ENCODE measurements around the gene SULT1C3. TPM values are rescaled to one million over a fixed set of nuclear protein-coding genes. Genes with fewer than 3 reads are reported as not detected.

Gene SULT1C3
- polyA plus RNA-seq, 2 of the 4 experiments (the other 2 are of a cell fraction) = not detected

GRCh38 chr2:108223573-108223972, 16.2 kb upstream of the SULT1C3 start:
- TF ChIP-seq JUN (IDR thresholded peaks at IDR 0.05) = no peak
- no peak for TF ChIP-seq BCL3 (IDR thresholded peaks at IDR 0.05)
- TF ChIP-seq HOXB13 (CRISPR knock-in tag; IDR thresholded peaks at IDR 0.05; ENCODE audit: low read depth) = no peak
- no peak for TF ChIP-seq KDM1A (IDR thresholded peaks at IDR 0.05; ENCODE audit: low read depth)
- no peak for TF ChIP-seq ATOH8 (CRISPR knock-in tag; IDR thresholded peaks at IDR 0.05; ENCODE audit: low read depth)
- TF ChIP-seq CBX2 (IDR thresholded peaks at IDR 0.05; ENCODE audit: borderline replicate concordance, low read depth) = no peak
- TF ChIP-seq JUNB (IDR thresholded peaks at IDR 0.05) = no peak
- H3K27ac ChIP-seq = no peak overlapping the region
- ChIA-PET POLR2A (no interaction called here), CTCF (interaction anchor here (1.1 kb wide), 1 partner anchor 8 kb away, joined by 3 read pairs; no protein-coding TSS in a partner anchor)
- H3K9me3 ChIP-seq = no peaks in the 10 kb centered on the region
- DNase-seq (ENCODE audit: low read depth in 1 of 2, low spot score in 1 of 2) (no peak), FAIRE-seq (no peak), ATAC-seq (no peak)
- no peak overlapping the region for H3K4me2 ChIP-seq
- H3K4me3 ChIP-seq = no peak overlapping the region
- 49% methylated on average over 4 of the region's 4 CpGs for WGBS (ENCODE audit: missing lambda C conversion rate)
- H3K4me1 ChIP-seq = no peaks in the 10 kb centered on the region

GRCh38 chr2:108224022-108224421, 15.7 kb upstream of the SULT1C3 start:
- Histone ChIP-seq H3K4me3 (no peak overlapping the region), H3K27ac (no peak overlapping the region), H3K4me2 (no peak overlapping the region), H3K4me1 (no peaks in the 10 kb centered on the region), H3K9me3 (no peaks in the 10 kb centered on the region)
- 95% methylated on average over 1 of the region's 1 CpG for WGBS (ENCODE audit: missing lambda C conversion rate)
- TF ChIP-seq HEYL (CRISPR knock-in tag; IDR thresholded peaks at IDR 0.05) (no peak), KDM1A (IDR thresholded peaks at IDR 0.05; ENCODE audit: low read depth) (no peak), RFX5 (IDR thresholded peaks at IDR 0.05) (no peak), NR3C1 (IDR thresholded peaks at IDR 0.05) (no peak), KDM5A (IDR thresholded peaks at IDR 0.05) (no peak), ZFP36 (IDR thresholded peaks at IDR 0.05; ENCODE audit: borderline replicate concordance, partially characterized antibody) (no peak), JUN (IDR thresholded peaks at IDR 0.05) (no peak)
- FAIRE-seq (no peak), DNase-seq (ENCODE audit: low read depth in 1 of 2, low spot score in 1 of 2) (no peak), ATAC-seq (no peak)
- ChIA-PET CTCF (interaction anchor here (1.1 kb wide), 1 partner anchor 8 kb away, joined by 3 read pairs; no protein-coding TSS in a partner anchor), POLR2A (no interaction called here)

GRCh38 chr2:108226564-108226963, 13.2 kb upstream of the SULT1C3 start:
- ATAC-seq = no peak
- H3K27ac ChIP-seq = no peak overlapping the region
- no peak overlapping the region for H3K4me2 ChIP-seq
- CTCF ChIA-PET = interaction anchor here (1.5 kb wide), 1 partner anchor 11 kb away, joined by 3 read pairs; no protein-coding TSS in a partner anchor
- WGBS (ENCODE audit: missing lambda C conversion rate) = 51% methylated on average over 2 of the region's 2 CpGs
- FAIRE-seq = no peak
- POLR2A ChIA-PET = no interaction called here
- H3K4me1 ChIP-seq = no peaks in the 10 kb centered on the region
- H3K4me3 ChIP-seq = no peak overlapping the region
- TF ChIP-seq RAD21 (conservative IDR thresholded peaks at IDR 0.05 in 1 of 2, IDR thresholded peaks at IDR 0.05 in 1 of 2) (no peak), KDM1A (IDR thresholded peaks at IDR 0.05; ENCODE audit: low read depth) (no peak), NR3C1 (IDR thresholded peaks at IDR 0.05) (no peak), E2F6 (IDR thresholded peaks at IDR 0.05; ENCODE audit: borderline replicate concordance, low read depth) (no peak), ZNF302 (CRISPR knock-in tag; IDR thresholded peaks at IDR 0.05) (no peak), CHD2 (IDR thresholded peaks at IDR 0.05; ENCODE audit: low read length, partially characterized antibody) (no peak), BCL3 (IDR thresholded peaks at IDR 0.05) (no peak), EHF (CRISPR knock-in tag; IDR thresholded peaks at IDR 0.05) (no peak), PHF8 (IDR thresholded peaks at IDR 0.05; ENCODE audit: borderline replicate concordance, low read depth) (no peak), USF2 (IDR thresholded peaks at IDR 0.05) (no peak)
- H3K9me3 ChIP-seq = no peaks in the 10 kb centered on the region
- DNase-seq (ENCODE audit: low read depth in 1 of 2, low spot score in 1 of 2) = no peak

Data from A549 (cell line).